GM12891 (cell line): ENCODE data around the gene CHST2.

ENCODE experiments used
- POLR2A ChIP-seq: IDR thresholded peaks from 2 replicates; pipeline ENCODE4 v1.6.1; 2011; ENCODE audit warnings: low read depth, low read length, control low read depth
- POLR2AphosphoS5 ChIP-seq: IDR thresholded peaks from 2 replicates; pipeline ENCODE4 v1.6.1; 2011; ENCODE audit warnings: low read depth, low read length, control low read depth
- POU2F2 ChIP-seq: IDR thresholded peaks from 2 replicates; pipeline ENCODE4 v1.6.1; 2011; ENCODE audit warnings: low read depth, mild to moderate bottlenecking, control low read depth, low read length, moderate library complexity
- SPI1 ChIP-seq: IDR thresholded peaks from 2 replicates; pipeline ENCODE4 v1.6.1; 2011; ENCODE audit warnings: low read depth, low read length, control low read depth
- TAF1 ChIP-seq: IDR thresholded peaks from 2 replicates; pipeline ENCODE4 v1.6.1; 2011; ENCODE audit warnings: low read depth, low read length, control low read depth

DNA sequence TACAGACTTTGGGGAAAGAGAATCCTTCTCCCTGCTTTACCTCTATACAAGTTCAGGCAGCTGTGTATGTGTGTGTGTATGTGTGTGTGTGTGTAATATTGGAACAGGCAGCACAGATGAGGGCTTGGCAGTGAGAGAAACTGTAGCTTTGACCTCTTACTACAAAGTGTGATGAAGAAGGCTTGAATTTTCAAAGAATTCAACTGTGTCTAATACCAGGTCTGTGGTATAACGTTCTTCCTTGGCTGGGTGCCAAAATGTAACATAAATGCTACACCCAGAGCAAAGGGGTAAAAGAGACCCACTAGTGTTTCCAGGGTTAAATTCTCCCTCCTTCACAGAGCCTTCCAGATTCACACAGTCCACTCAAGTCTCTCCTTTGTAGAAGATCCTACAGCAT lies 51.1 kb downstream of the CHST2 start:
- TF ChIP-seq POLR2A (no peak), POLR2AphosphoS5 (no peak), POU2F2 (no peak), TAF1 (no peak), SPI1 (no peak)
